Neutrophil (primary cell): ENCODE data around the gene ASAP3.

Experiments used
- H3K27ac ChIP-seq: fragments of 200-600 bp; sonication (generic); 2 replicates; pipeline ENCODE4 v1.5.1; 2016; ENCODE audit warnings: mild to moderate bottlenecking, moderate library complexity
- H3K27me3 ChIP-seq: fragments of 200-600 bp; sonication (generic); 2 replicates; pipeline ENCODE4 v1.6.0; 2016; ENCODE audit warnings: mild to moderate bottlenecking
- H3K36me3 ChIP-seq: fragments of 200-600 bp; sonication (generic); 2 replicates; pipeline ENCODE4 v1.5.1; 2017
- H3K4me1 ChIP-seq, 2 experiments: fragments of 200-600 bp in 1 of 2; sonication (generic) in 1 of 2; 1 replicate in 1 of 2; 2 replicates in 1 of 2; pipeline versions ENCODE4 v1.5.1 to v1.6.1; 2013 to 2016; ENCODE audit warnings: low read depth in 1 of 2, low read length in 1 of 2, mild to moderate bottlenecking in 1 of 2, moderate library complexity in 1 of 2; ENCODE audit not compliant: control insufficient read depth in 1 of 2, insufficient read depth in 1 of 2
- H3K4me3 ChIP-seq, 2 experiments: fragments of 200-600 bp in 1 of 2; sonication (generic) in 1 of 2; 1 replicate in 1 of 2; 2 replicates in 1 of 2; pipeline ENCODE4 v1.5.1; 2013 to 2016; ENCODE audit warnings: low read depth in 1 of 2, low read length in 1 of 2, mild to moderate bottlenecking in 1 of 2, moderate library complexity in 1 of 2
- H3K9me3 ChIP-seq: fragments of 200-600 bp; sonication (generic); 2 replicates; pipeline ENCODE4 v1.5.1; 2016
- CTCF ChIP-seq: fragments of 200-600 bp; sonication (generic); IDR thresholded peaks from 2 replicates; pipeline ENCODE4 v1.5.1; 2016; ENCODE audit warnings: antibody characterized with exemption

ASAP3 gene

GRCh38 chr1:23417570-23417969 lies 66.4 kb downstream of the ASAP3 start:
- no peak overlapping the region for H3K4me3 ChIP-seq
- H3K27ac ChIP-seq: no peak overlapping the region
- peaks cover 38% of the 10 kb centered on the region for H3K27me3 ChIP-seq
- peaks cover 9 to 12% of the 10 kb centered on the region in 2 experiments for H3K4me1 ChIP-seq
- no peaks in the 10 kb centered on the region for H3K9me3 ChIP-seq
- H3K36me3 ChIP-seq: no peaks in the 10 kb centered on the region
- no peak for TF ChIP-seq CTCF

GRCh38 chr1:23416964-23417363 lies 67.0 kb downstream of the ASAP3 start:
- peaks cover 32% of the 10 kb centered on the region for H3K27me3 ChIP-seq
- TF ChIP-seq CTCF: no peak
- no peak overlapping the region for H3K27ac ChIP-seq

GRCh38 chr1:23408797-23409290 lies 75.1 kb downstream of the ASAP3 start:
- no peaks in the 10 kb centered on the region for H3K9me3 ChIP-seq
- no peaks in the 10 kb centered on the region for H3K4me1 ChIP-seq
- no peak for TF ChIP-seq CTCF
- H3K27ac ChIP-seq: no peak overlapping the region
- no peaks in the 10 kb centered on the region for H3K36me3 ChIP-seq
- H3K27me3 ChIP-seq: peaks cover 4% of the 10 kb centered on the region
- H3K4me3 ChIP-seq: no peak overlapping the region

More at GRCh38 chr1:23416964-23417363, 67.0 kb downstream of the ASAP3 start:
- no peak overlapping the region for H3K4me3 ChIP-seq
- no peaks in the 10 kb centered on the region for H3K9me3 ChIP-seq
- peaks cover 5 to 6% of the 10 kb centered on the region in 2 experiments for H3K4me1 ChIP-seq
- H3K36me3 ChIP-seq: no peaks in the 10 kb centered on the region

- TF ChIP-seq CTCF: no peak
Observed at GRCh38 chr1:23407016-23407630, 76.9 kb downstream of the ASAP3 start.

GRCh38 chr1:23405946-23406345 lies 78.0 kb downstream of the ASAP3 start:
- no peaks in the 10 kb centered on the region for H3K36me3 ChIP-seq

More at GRCh38 chr1:23407016-23407630, 76.9 kb downstream of the ASAP3 start:
- Histone ChIP-seq H3K27ac (no peak overlapping the region), H3K4me3 (no peak overlapping the region), H3K27me3 (peaks cover 4% of the 10 kb centered on the region), H3K9me3 (no peaks in the 10 kb centered on the region), H3K4me1 (no peaks in the 10 kb centered on the region), H3K36me3 (no peaks in the 10 kb centered on the region)

More at GRCh38 chr1:23405946-23406345, 78.0 kb downstream of the ASAP3 start:
- TF ChIP-seq CTCF: no peak
- H3K27ac ChIP-seq: no peak overlapping the region
- no peak overlapping the region for H3K4me3 ChIP-seq
- H3K4me1 ChIP-seq: no peaks in the 10 kb centered on the region
- H3K9me3 ChIP-seq: no peaks in the 10 kb centered on the region
- peaks cover 4% of the 10 kb centered on the region for H3K27me3 ChIP-seq
